ENCODE results near the gene PTPN13. TPM values are rescaled to one million over a fixed set of nuclear protein-coding genes. Genes with fewer than 3 reads are reported as not detected.
"Not testable (repeated sequence)": the region's sequence is repeated elsewhere in the genome, so short reads cannot be mapped to it uniquely, and the experiment has no call there.

Gene PTPN13
- total RNA-seq, 3 donors from 2014 or later (not counting 1 experiment from before 2014, with no cell fraction given) = 0.20 to 2.4 (median 0.40) TPM

DNA sequence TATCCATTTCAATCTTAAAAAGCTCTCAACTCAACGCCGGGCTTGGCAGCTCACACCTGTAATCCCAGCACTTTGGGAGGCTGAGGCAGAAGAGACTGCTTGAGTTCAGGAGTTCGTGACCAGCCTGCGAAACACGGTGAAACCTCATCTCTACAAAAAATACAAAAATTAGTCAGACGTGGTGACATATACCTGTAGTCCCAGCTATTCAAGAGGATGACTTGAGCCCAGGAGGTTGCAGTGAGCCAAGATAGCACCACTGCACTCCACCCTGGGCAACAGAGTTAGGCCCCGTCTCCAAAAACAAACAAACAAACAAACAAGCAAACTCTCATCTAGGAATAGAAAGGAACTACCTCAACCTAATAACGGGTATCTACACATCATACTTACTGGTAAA is 50.8 kb downstream of the PTPN13 start:
- Mint-ChIP-seq H3K36me3 (no peaks in the 10 kb centered on the region), H3K27me3 (ENCODE audit: low read depth in 2 of 2) (no peaks in the 10 kb centered on the region), H3K4me3 (no peak overlapping the region), H3K27ac (no peak overlapping the region), H3K4me1 (no peaks in the 10 kb centered on the region), H3K9me3 (peaks cover 2 to 3% of the 10 kb centered on the region in 2 donors)
- H3K36me3 ChIP-seq (ENCODE audit: control insufficient read depth, insufficient read depth, low read length) = no peaks in the 10 kb centered on the region
- ATAC-seq (no peak), DNase-seq (no peak)
- whole genome bisulfite sequencing (ENCODE audit: insufficient coverage) = 94% methylated on average over 8 of the region's 8 CpGs
- intact Hi-C loops (cut with micrococcal nuclease) = no loop called here
- H3K27ac ChIP-seq (ENCODE audit: low read length) = no peak overlapping the region
- no peaks in the 10 kb centered on the region for H3K4me1 ChIP-seq (ENCODE audit: control insufficient read depth, insufficient read depth, low read length)
- H3K9me3 ChIP-seq (ENCODE audit: control insufficient read depth, insufficient read depth, low read length) = peaks cover 1% of the 10 kb centered on the region
- no peaks in the 10 kb centered on the region for H3K27me3 ChIP-seq (ENCODE audit: control insufficient read depth, insufficient read depth, low read length)
- no peak overlapping the region for H3K4me3 ChIP-seq (ENCODE audit: low read length)
- no peak for TF ChIP-seq CTCF (IDR thresholded peaks at IDR 0.05)

- peaks cover 12 to 22% of the 10 kb centered on the region in 2 donors for H3K9me3 Mint-ChIP-seq
- H3K4me1 Mint-ChIP-seq = no peaks in the 10 kb centered on the region
- no peak for DNase-seq
- intact Hi-C loops (cut with micrococcal nuclease) = no loop called here
- TF ChIP-seq CTCF (IDR thresholded peaks at IDR 0.05) = no peak
- H3K9me3 ChIP-seq (ENCODE audit: control insufficient read depth, insufficient read depth, low read length) = peaks cover 6% of the 10 kb centered on the region
- H3K36me3 ChIP-seq (ENCODE audit: control insufficient read depth, insufficient read depth, low read length) = no peaks in the 10 kb centered on the region
- H3K27me3 Mint-ChIP-seq (ENCODE audit: low read depth in 2 of 2) = no peaks in the 10 kb centered on the region
- H3K27ac ChIP-seq (ENCODE audit: low read length) = no peak overlapping the region
- no peak overlapping the region for H3K4me3 Mint-ChIP-seq
- no peak overlapping the region for H3K27ac Mint-ChIP-seq
- no peaks in the 10 kb centered on the region for H3K27me3 ChIP-seq (ENCODE audit: control insufficient read depth, insufficient read depth, low read length)
- WGBS (ENCODE audit: insufficient coverage) = 92% methylated on average over 1 of the region's 1 CpG
- no peak for ATAC-seq
- peaks cover 10% of the 10 kb centered on the region for H3K36me3 Mint-ChIP-seq
- no peak overlapping the region for H3K4me3 ChIP-seq (ENCODE audit: low read length)
- H3K4me1 ChIP-seq (ENCODE audit: control insufficient read depth, insufficient read depth, low read length) = no peaks in the 10 kb centered on the region
Observed at GRCh38 chr4:86652332-86652932, 58.3 kb downstream of the PTPN13 start.

DNA sequence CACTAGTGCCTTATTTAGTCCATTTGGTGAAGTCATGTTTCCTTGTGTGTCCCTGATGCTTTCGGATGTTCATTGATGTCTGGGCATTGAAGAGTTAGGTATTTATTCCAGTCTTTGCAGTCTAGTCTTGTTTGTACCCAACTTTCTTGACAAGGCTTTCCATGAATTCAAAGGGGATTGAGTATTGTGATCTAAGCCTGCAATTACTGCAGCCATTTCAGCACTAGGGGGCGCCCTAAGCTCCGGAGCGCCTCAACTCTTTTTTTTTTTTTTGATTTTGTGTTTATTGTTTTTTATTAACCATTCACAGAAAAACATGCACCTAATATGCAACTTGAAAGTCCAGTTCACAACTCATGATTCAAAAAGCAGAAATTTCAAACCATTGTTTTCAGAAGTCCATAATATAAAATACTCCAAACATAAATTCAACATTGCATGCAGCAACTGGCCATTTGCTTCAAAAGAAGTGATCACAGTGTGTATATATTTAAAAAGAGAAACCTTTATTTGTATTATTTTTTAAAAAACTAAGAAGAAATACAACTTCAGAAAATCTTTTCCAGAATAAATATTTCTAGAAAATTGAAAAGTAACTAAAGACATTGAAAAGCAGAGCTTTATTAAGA is 59.2 kb downstream of the PTPN13 start:
- H3K4me1 ChIP-seq (ENCODE audit: control insufficient read depth, insufficient read depth, low read length) = no peaks in the 10 kb centered on the region
- H3K27me3 ChIP-seq (ENCODE audit: control insufficient read depth, insufficient read depth, low read length) = no peaks in the 10 kb centered on the region
- Mint-ChIP-seq H3K27ac (no peak overlapping the region), H3K4me1 (no peaks in the 10 kb centered on the region), H3K36me3 (peaks cover 10% of the 10 kb centered on the region), H3K27me3 (ENCODE audit: low read depth in 2 of 2) (no peaks in the 10 kb centered on the region), H3K9me3 (peaks cover 12 to 22% of the 10 kb centered on the region in 2 donors), H3K4me3 (no peak overlapping the region)
- DNase-seq (no peak), ATAC-seq (no peak)
- intact Hi-C loops (cut with micrococcal nuclease) = no loop called here
- no peaks in the 10 kb centered on the region for H3K36me3 ChIP-seq (ENCODE audit: control insufficient read depth, insufficient read depth, low read length)
- TF ChIP-seq CTCF (IDR thresholded peaks at IDR 0.05) = no peak
- H3K9me3 ChIP-seq (ENCODE audit: control insufficient read depth, insufficient read depth, low read length) = peaks cover 6% of the 10 kb centered on the region
- WGBS (ENCODE audit: insufficient coverage) = 94% methylated on average over 1 of the region's 4 CpGs
- H3K4me3 ChIP-seq (ENCODE audit: low read length) = no peak overlapping the region
- H3K27ac ChIP-seq (ENCODE audit: low read length) = no peak overlapping the region

GRCh38 chr4:86656781-86657180 is 62.7 kb downstream of the PTPN13 start:
- H3K4me1 ChIP-seq (ENCODE audit: control insufficient read depth, insufficient read depth, low read length); H3K27me3 ChIP-seq (ENCODE audit: control insufficient read depth, insufficient read depth, low read length); H3K4me1 Mint-ChIP-seq; H3K27me3 Mint-ChIP-seq (ENCODE audit: low read depth in 2 of 2); H3K4me3 ChIP-seq (ENCODE audit: low read length); H3K27ac ChIP-seq (ENCODE audit: low read length); H3K27ac Mint-ChIP-seq; H3K9me3 ChIP-seq (ENCODE audit: control insufficient read depth, insufficient read depth, low read length); ATAC-seq; intact Hi-C loops (cut with micrococcal nuclease); H3K4me3 Mint-ChIP-seq; H3K36me3 ChIP-seq (ENCODE audit: control insufficient read depth, insufficient read depth, low read length); DNase-seq: not testable (repeated sequence)
- Mint-ChIP-seq H3K9me3 (peaks cover 9 to 19% of the 10 kb centered on the region in 2 donors), H3K36me3 (peaks cover 10% of the 10 kb centered on the region)
- WGBS (ENCODE audit: insufficient coverage) = 91% methylated on average over 10 of the region's 10 CpGs

Data from natural killer cell (primary cell).